Activated naive CD4-positive, alpha-beta T cell treated with anti-CD3 and anti-CD28 coated beads, Interleukin-2, amount 50 U/mL, for 24 hours (primary cell): Measurements from ENCODE around the gene ST8SIA1.

Experiments
- H3K27ac Mint-ChIP-seq: one replicate; pipeline ENCODE4 v1.8.0; 2021; ENCODE audit warnings: mild to moderate bottlenecking, mixed read lengths
- H3K27me3 Mint-ChIP-seq: one replicate; pipeline ENCODE4 v1.8.0; 2021; ENCODE audit warnings: mixed read lengths
- H3K36me3 Mint-ChIP-seq: one replicate; pipeline ENCODE4 v1.8.0; 2021; ENCODE audit warnings: mixed read lengths
- H3K4me1 Mint-ChIP-seq: one replicate; pipeline ENCODE4 v1.8.0; 2021; ENCODE audit warnings: mixed read lengths
- H3K4me3 Mint-ChIP-seq: one replicate; pipeline ENCODE4 v1.8.0; 2021; ENCODE audit warnings: mild to moderate bottlenecking, mixed read lengths
- H3K9me3 Mint-ChIP-seq: one replicate; pipeline ENCODE4 v1.8.0; 2021; ENCODE audit warnings: mixed read lengths

ST8SIA1 gene

GRCh38 chr12:22248121-22248520, 86.4 kb downstream of the ST8SIA1 start:
- peaks cover 6% of the 10 kb centered on the region for H3K4me1 Mint-ChIP-seq
- no peak overlapping the region for H3K27ac Mint-ChIP-seq
- no peaks in the 10 kb centered on the region for H3K9me3 Mint-ChIP-seq
- no peaks in the 10 kb centered on the region for H3K27me3 Mint-ChIP-seq
- no peak overlapping the region for H3K4me3 Mint-ChIP-seq
- H3K36me3 Mint-ChIP-seq = peaks cover 1% of the 10 kb centered on the region

GRCh38 chr12:22246217-22246846, 88.2 kb downstream of the ST8SIA1 start:
- no peaks in the 10 kb centered on the region for H3K27me3 Mint-ChIP-seq
- peaks cover 6% of the 10 kb centered on the region for H3K9me3 Mint-ChIP-seq
- H3K4me1 Mint-ChIP-seq = peaks cover 6% of the 10 kb centered on the region
- no peak overlapping the region for H3K27ac Mint-ChIP-seq
- H3K36me3 Mint-ChIP-seq = peaks cover 4% of the 10 kb centered on the region
- no peak overlapping the region for H3K4me3 Mint-ChIP-seq

GRCh38 chr12:22242726-22243125, 91.8 kb downstream of the ST8SIA1 start:
- H3K27ac Mint-ChIP-seq = no peak overlapping the region
- peaks cover 12% of the 10 kb centered on the region for H3K9me3 Mint-ChIP-seq
- H3K4me3 Mint-ChIP-seq = no peak overlapping the region
- H3K36me3 Mint-ChIP-seq = peaks cover 5% of the 10 kb centered on the region
- no peaks in the 10 kb centered on the region for H3K27me3 Mint-ChIP-seq
- no peaks in the 10 kb centered on the region for H3K4me1 Mint-ChIP-seq

GRCh38 chr12:22238211-22238610, 96.3 kb downstream of the ST8SIA1 start:
- H3K4me3 Mint-ChIP-seq = no peak overlapping the region
- H3K4me1 Mint-ChIP-seq = no peaks in the 10 kb centered on the region
- H3K9me3 Mint-ChIP-seq = peaks cover 12% of the 10 kb centered on the region
- no peak overlapping the region for H3K27ac Mint-ChIP-seq
- H3K36me3 Mint-ChIP-seq = peaks cover 4% of the 10 kb centered on the region
- no peaks in the 10 kb centered on the region for H3K27me3 Mint-ChIP-seq

GRCh38 chr12:22234561-22234960, 99.9 kb downstream of the ST8SIA1 start:
- H3K9me3 Mint-ChIP-seq = peaks cover 6% of the 10 kb centered on the region
- no peaks in the 10 kb centered on the region for H3K4me1 Mint-ChIP-seq
- H3K27ac Mint-ChIP-seq = no peak overlapping the region
- H3K27me3 Mint-ChIP-seq = no peaks in the 10 kb centered on the region
- H3K36me3 Mint-ChIP-seq = peaks cover 1% of the 10 kb centered on the region
- H3K4me3 Mint-ChIP-seq = no peak overlapping the region

- no peaks in the 10 kb centered on the region for H3K27me3 Mint-ChIP-seq
- H3K4me3 Mint-ChIP-seq = no peak overlapping the region
- no peaks in the 10 kb centered on the region for H3K9me3 Mint-ChIP-seq
- H3K27ac Mint-ChIP-seq = no peak overlapping the region
- peaks cover 2% of the 10 kb centered on the region for H3K36me3 Mint-ChIP-seq
- no peaks in the 10 kb centered on the region for H3K4me1 Mint-ChIP-seq
Measured at GRCh38 chr12:22231836-22232235, 102.7 kb downstream of the ST8SIA1 start.

GRCh38 chr12:22231078-22231477, 103.4 kb downstream of the ST8SIA1 start:
- H3K36me3 Mint-ChIP-seq = peaks cover 2% of the 10 kb centered on the region
- no peaks in the 10 kb centered on the region for H3K27me3 Mint-ChIP-seq
- no peak overlapping the region for H3K27ac Mint-ChIP-seq
- H3K9me3 Mint-ChIP-seq = no peaks in the 10 kb centered on the region
- no peak overlapping the region for H3K4me3 Mint-ChIP-seq
- no peaks in the 10 kb centered on the region for H3K4me1 Mint-ChIP-seq

DNA sequence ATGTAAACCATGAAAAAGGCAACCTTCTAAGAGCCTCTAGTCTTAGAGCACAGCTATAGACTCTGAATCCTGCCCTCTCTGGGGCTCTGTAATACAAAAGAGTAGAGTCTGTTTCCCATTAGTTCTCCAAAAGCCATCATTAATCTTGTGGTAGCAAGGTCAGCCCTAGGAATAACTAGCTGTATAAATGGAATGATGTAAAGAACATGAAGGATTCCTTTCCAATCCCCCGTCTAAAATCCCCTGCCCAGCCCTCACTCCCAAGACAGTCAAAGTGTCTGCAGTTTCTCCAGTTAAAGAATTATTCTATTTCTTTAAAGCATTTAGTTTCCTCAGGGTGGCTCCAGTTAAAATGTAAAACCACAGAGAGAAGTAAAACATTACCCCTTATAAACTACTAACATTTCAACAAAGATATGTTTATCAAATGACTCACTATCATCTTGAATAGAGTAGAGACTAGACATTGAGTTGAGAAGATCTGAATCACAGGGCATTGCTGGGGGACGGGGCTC, 104.2 kb downstream of the ST8SIA1 start:
- Mint-ChIP-seq H3K4me1 (no peaks in the 10 kb centered on the region), H3K27me3 (no peaks in the 10 kb centered on the region), H3K27ac (no peak overlapping the region), H3K4me3 (no peak overlapping the region), H3K9me3 (no peaks in the 10 kb centered on the region), H3K36me3 (peaks cover 2% of the 10 kb centered on the region)

GRCh38 chr12:22229652-22230279, 104.7 kb downstream of the ST8SIA1 start:
- H3K9me3 Mint-ChIP-seq = no peaks in the 10 kb centered on the region
- no peak overlapping the region for H3K27ac Mint-ChIP-seq
- H3K4me3 Mint-ChIP-seq = no peak overlapping the region
- no peaks in the 10 kb centered on the region for H3K27me3 Mint-ChIP-seq
- H3K4me1 Mint-ChIP-seq = no peaks in the 10 kb centered on the region
- H3K36me3 Mint-ChIP-seq = peaks cover 2% of the 10 kb centered on the region

DNA sequence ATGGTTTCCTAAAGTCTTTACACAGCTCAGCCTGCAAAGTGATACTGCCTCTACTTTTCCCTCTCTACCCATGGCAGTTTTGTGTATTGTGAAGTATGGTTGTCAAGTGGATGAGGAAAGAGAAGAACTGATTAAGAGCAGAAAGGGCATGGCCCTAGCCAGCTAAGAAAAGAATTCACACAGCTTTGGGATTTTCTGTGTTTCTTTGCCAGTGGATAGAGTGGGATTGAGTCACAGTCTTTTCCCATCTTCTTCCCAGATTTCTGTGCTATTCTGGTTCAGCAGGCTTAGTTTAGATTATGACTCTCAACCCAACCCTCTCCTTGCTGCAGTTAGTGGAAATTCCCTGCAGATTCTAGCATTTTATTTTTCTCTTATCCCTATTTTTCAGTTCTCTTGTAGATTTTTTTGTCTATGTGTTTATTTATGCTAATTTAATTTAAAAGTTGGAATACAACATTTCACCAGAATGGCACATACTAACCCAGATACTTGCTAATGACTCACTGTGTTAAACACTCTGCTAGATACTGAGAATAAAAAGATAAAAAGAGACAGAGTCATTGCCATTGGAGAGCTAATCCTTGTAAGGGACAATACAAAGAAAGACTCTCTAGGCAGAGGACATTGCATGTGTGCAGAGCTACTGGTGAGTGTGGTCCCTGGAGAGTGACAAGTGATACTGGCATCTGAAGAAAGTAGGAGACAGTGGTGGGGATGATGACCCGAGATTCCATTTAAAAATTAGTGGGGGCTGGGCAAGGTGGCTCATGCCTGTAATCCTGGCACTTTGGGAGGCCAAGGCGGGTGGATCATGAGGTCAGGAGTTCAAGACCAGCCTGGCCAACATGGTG, 106.3 kb downstream of the ST8SIA1 start:
- no peaks in the 10 kb centered on the region for H3K4me1 Mint-ChIP-seq
- peaks cover 2% of the 10 kb centered on the region for H3K36me3 Mint-ChIP-seq

DNA sequence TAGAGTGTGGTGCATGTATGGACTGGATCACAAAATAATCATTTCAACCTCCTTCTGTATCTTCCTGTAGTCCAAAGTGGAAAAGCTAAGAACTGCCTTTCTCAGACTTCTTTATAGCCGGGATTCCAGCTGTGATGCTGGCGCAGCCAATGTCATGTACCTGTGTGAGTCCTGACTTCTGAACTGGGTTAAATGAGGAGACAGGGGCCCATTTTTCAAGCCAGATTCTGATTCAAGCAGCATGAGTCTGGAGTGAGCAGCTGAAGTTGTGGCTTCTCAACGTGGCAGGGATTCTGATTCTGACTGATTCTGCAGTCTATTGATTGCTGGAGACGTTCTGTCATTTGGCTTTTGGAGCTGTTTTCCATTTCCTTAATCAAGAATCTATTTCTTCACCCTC, 111.2 kb downstream of the ST8SIA1 start:
- H3K4me1 Mint-ChIP-seq = no peaks in the 10 kb centered on the region
- no peaks in the 10 kb centered on the region for H3K9me3 Mint-ChIP-seq
- no peak overlapping the region for H3K4me3 Mint-ChIP-seq
- no peaks in the 10 kb centered on the region for H3K36me3 Mint-ChIP-seq
- no peak overlapping the region for H3K27ac Mint-ChIP-seq
- no peaks in the 10 kb centered on the region for H3K27me3 Mint-ChIP-seq

More for the DNA sequence above, 106.3 kb downstream of the ST8SIA1 start:
- H3K4me3 Mint-ChIP-seq = no peak overlapping the region
- H3K27ac Mint-ChIP-seq = no peak overlapping the region
- no peaks in the 10 kb centered on the region for H3K27me3 Mint-ChIP-seq
- no peaks in the 10 kb centered on the region for H3K9me3 Mint-ChIP-seq

DNA sequence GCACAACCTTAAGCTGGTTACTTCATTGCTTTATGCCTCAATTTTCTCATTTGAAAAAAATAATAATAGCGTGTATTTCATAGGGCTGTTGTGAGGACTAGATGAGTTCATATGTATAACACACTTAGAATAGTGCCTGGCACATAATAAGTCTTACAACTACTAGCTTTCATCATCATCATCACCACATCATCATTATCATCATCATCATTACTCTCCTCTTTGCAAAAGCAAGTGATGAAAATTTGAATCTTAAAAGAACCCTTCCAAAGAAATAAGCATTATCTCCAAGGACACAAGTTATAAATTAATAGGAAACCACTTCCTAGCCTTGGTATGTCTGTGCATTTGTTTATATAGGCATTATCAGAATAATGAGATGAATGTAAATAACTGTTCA, 117.0 kb downstream of the ST8SIA1 start:
- Mint-ChIP-seq H3K4me1 (no peaks in the 10 kb centered on the region), H3K4me3 (no peak overlapping the region), H3K36me3 (peaks cover 3% of the 10 kb centered on the region), H3K9me3 (peaks cover 9% of the 10 kb centered on the region), H3K27ac (no peak overlapping the region), H3K27me3 (no peaks in the 10 kb centered on the region)

DNA sequence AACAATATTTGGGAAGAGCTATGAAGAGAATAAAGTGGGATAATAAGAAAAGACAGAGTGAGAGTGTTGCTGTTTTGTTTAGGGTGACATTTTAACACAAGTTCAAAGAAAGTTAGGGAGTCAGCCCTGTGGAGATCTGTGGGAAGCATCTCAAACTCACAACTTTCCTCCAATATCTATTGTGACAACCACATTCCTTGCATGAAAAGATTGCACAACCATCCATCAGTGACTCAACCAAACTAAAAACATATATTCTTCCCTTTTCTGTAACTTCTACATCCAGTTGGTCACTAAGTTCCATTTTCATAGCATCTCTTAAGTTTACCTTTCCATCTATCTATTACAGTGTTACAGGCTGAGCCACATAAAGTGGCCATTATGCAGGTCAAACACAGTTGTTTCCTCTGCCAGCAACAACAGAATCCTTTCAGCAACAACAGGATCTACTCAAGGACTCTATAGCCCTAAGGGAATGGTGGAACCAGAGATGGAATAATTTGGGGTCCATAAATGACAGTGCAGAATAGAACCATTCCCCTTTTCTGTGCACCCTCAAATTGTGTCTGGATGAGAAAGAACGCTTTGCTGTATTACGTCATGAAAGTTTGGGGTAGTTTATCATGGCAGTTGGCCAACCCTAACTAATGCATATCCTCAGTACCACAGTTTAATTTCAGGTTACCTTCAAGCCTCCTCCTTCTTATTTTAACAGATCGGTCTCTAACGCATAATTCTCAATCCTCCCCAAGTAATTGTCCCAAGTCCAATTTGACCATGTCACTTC, 118.8 kb downstream of the ST8SIA1 start:
- no peak overlapping the region for H3K27ac Mint-ChIP-seq
- no peaks in the 10 kb centered on the region for H3K27me3 Mint-ChIP-seq
- no peak overlapping the region for H3K4me3 Mint-ChIP-seq
- H3K36me3 Mint-ChIP-seq = peaks cover 3% of the 10 kb centered on the region
- no peaks in the 10 kb centered on the region for H3K4me1 Mint-ChIP-seq
- H3K9me3 Mint-ChIP-seq = peaks cover 12% of the 10 kb centered on the region

DNA sequence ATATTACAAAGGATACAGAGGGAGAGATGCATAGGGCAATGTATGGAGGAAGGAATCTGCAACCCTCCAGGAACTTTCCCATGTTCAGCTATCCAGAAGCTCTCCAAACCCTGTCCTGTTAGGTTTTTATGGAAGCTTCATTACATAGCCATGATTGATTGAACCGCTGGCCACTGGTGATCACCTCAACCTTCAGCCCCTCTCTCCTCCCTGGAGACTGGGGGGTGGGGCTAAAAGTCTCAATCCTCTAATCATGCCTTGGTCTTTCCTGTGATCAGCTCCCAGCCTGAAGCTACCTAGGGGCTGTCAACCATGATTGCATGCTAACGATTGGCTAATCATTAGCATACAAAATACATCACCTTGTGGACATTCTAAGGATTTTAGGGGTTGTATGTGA, 123.4 kb downstream of the ST8SIA1 start:
- no peak overlapping the region for H3K4me3 Mint-ChIP-seq
- H3K27ac Mint-ChIP-seq = no peak overlapping the region
- H3K36me3 Mint-ChIP-seq = peaks cover 3% of the 10 kb centered on the region
- H3K27me3 Mint-ChIP-seq = no peaks in the 10 kb centered on the region
- H3K4me1 Mint-ChIP-seq = no peaks in the 10 kb centered on the region
- H3K9me3 Mint-ChIP-seq = peaks cover 12% of the 10 kb centered on the region

DNA sequence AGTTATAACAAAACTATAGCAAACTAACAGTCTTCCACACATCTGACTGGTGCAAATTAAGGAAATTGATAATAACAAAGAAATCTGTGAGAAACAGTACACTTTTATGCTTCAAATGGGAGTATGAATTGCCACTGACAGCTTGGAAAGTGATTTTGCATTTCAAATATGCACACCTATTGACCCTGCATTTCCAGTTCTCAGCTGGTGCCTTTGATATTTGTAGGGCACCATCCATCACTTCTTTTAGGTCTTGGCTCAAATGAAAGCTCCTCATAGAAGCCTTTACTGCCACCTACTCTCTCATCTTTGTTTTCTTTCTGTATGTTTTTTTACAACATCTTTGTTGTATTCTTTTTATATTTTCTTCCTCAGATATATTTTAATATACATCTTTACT, 125.1 kb downstream of the ST8SIA1 start:
- Mint-ChIP-seq H3K4me1 (no peaks in the 10 kb centered on the region), H3K36me3 (peaks cover 3% of the 10 kb centered on the region), H3K4me3 (no peak overlapping the region), H3K27ac (no peak overlapping the region), H3K27me3 (no peaks in the 10 kb centered on the region), H3K9me3 (peaks cover 12% of the 10 kb centered on the region)
